ENCODE measurements around the gene TMEM132D. TPM values are rescaled to one million over a fixed set of nuclear protein-coding genes. Genes with fewer than 3 reads are reported as not detected.

Gene TMEM132D
- total RNA-seq, 1 donor from 2014 or later: not detected

GRCh38 chr12:129779033-129779432 lies 124.8 kb downstream of the TMEM132D start:
- Mint-ChIP-seq H3K36me3 (ENCODE audit: low read depth, unreplicated experiment) (no peaks in the 10 kb centered on the region), H3K9me3 (ENCODE audit: unreplicated experiment) (peaks cover 19% of the 10 kb centered on the region), H3K27ac (ENCODE audit: unreplicated experiment) (no peak overlapping the region), H3K4me1 (ENCODE audit: low read depth, unreplicated experiment) (no peaks in the 10 kb centered on the region), H3K27me3 (ENCODE audit: low read depth, unreplicated experiment) (no peaks in the 10 kb centered on the region), H3K4me3 (ENCODE audit: unreplicated experiment) (no peak overlapping the region)
- no peaks in the 10 kb centered on the region for H3K79me2 ChIP-seq (ENCODE audit: insufficient read depth, low read length)
- no peak for FAIRE-seq
- no peaks in the 10 kb centered on the region for H4K20me1 ChIP-seq (ENCODE audit: insufficient read depth, low read length)
- TF ChIP-seq EZH2 (IDR thresholded peaks at IDR 0.05; ENCODE audit: insufficient read depth, low read length) (no peak), CTCF (IDR thresholded peaks at IDR 0.05; ENCODE audit: insufficient read depth, low read depth, low read length) (no peak)
- no peak overlapping the region for H3K27ac ChIP-seq (ENCODE audit: low read depth, low read length)
- no peaks in the 10 kb centered on the region for H3K36me3 ChIP-seq (ENCODE audit: insufficient read depth, low read length)
- H3K9me3 ChIP-seq (ENCODE audit: insufficient read depth, low read depth, low read length): no peaks in the 10 kb centered on the region
- no peak overlapping the region for H3K4me3 ChIP-seq (ENCODE audit: insufficient read depth, low read depth, low read length)
- H3K4me1 ChIP-seq (ENCODE audit: insufficient read depth, low read length): no peaks in the 10 kb centered on the region
- no peak overlapping the region for H3K9ac ChIP-seq (ENCODE audit: low read length)
- H3K4me2 ChIP-seq (ENCODE audit: low read length): no peak overlapping the region
- no peaks in the 10 kb centered on the region for H3K27me3 ChIP-seq (ENCODE audit: insufficient read depth, low read length)
- no peak for DNase-seq (ENCODE audit: low read depth)
- no peak overlapping the region for H2AFZ ChIP-seq (ENCODE audit: low read depth, low read length)

GRCh38 chr12:129776977-129777667 lies 126.7 kb downstream of the TMEM132D start:
- H3K4me3 Mint-ChIP-seq (ENCODE audit: unreplicated experiment): no peak overlapping the region
- H3K27me3 Mint-ChIP-seq (ENCODE audit: low read depth, unreplicated experiment): no peaks in the 10 kb centered on the region
- H4K20me1 ChIP-seq (ENCODE audit: insufficient read depth, low read length): no peaks in the 10 kb centered on the region
- H3K36me3 Mint-ChIP-seq (ENCODE audit: low read depth, unreplicated experiment): no peaks in the 10 kb centered on the region
- H3K27ac ChIP-seq (ENCODE audit: low read depth, low read length): no peak overlapping the region
- H2AFZ ChIP-seq (ENCODE audit: low read depth, low read length): no peak overlapping the region
- no peaks in the 10 kb centered on the region for H3K9me3 ChIP-seq (ENCODE audit: insufficient read depth, low read depth, low read length)
- no peaks in the 10 kb centered on the region for H3K27me3 ChIP-seq (ENCODE audit: insufficient read depth, low read length)
- no peak overlapping the region for H3K9ac ChIP-seq (ENCODE audit: low read length)
- H3K4me2 ChIP-seq (ENCODE audit: low read length): no peak overlapping the region
- no peaks in the 10 kb centered on the region for H3K79me2 ChIP-seq (ENCODE audit: insufficient read depth, low read length)
- TF ChIP-seq EZH2 (IDR thresholded peaks at IDR 0.05; ENCODE audit: insufficient read depth, low read length) (no peak), CTCF (IDR thresholded peaks at IDR 0.05; ENCODE audit: insufficient read depth, low read depth, low read length) (no peak)
- H3K4me1 ChIP-seq (ENCODE audit: insufficient read depth, low read length): peaks cover 11% of the 10 kb centered on the region
- peak; percentile 17 for DNase-seq (ENCODE audit: low read depth)
- H3K9me3 Mint-ChIP-seq (ENCODE audit: unreplicated experiment): peaks cover 20% of the 10 kb centered on the region
- no peak overlapping the region for H3K4me3 ChIP-seq (ENCODE audit: insufficient read depth, low read depth, low read length)
- FAIRE-seq: no peak
- no peaks in the 10 kb centered on the region for H3K4me1 Mint-ChIP-seq (ENCODE audit: low read depth, unreplicated experiment)
- no peak overlapping the region for H3K27ac Mint-ChIP-seq (ENCODE audit: unreplicated experiment)
- no peaks in the 10 kb centered on the region for H3K36me3 ChIP-seq (ENCODE audit: insufficient read depth, low read length)

All from astrocyte (in vitro differentiated cells and primary cell).